PC-9 (cell line): ENCODE measurements around the gene ITGAV.

ENCODE experiments used
- CTCF ChIP-seq: fragments of 200-600 bp; sonication (generic); conservative IDR thresholded peaks from 2 replicates; pipeline ENCODE4 v1.6.1; 2017; ENCODE audit warnings: mixed run types, antibody characterized with exemption, mild to moderate bottlenecking, moderate library complexity
- EZH2 ChIP-seq: fragments of 200-600 bp; sonication (generic); IDR thresholded peaks from 2 replicates; pipeline ENCODE4 v1.8.0; 2017; ENCODE audit warnings: antibody characterized with exemption, low read depth

- TF ChIP-seq CTCF (no peak), EZH2 (no peak)
Observed at GRCh38 chr2:186593523-186593922, 3.7 kb downstream of the ITGAV start.
